Caki2 (cell line): Measurements from ENCODE around the gene GPRC6A. TPM values are rescaled to one million over a fixed set of nuclear protein-coding genes. Genes with fewer than 3 reads are reported as not detected.

Experiments used
- DNase-seq: peaks from one replicate; pipeline ENCODE4 v3.0.0-alpha.2; 2015; ENCODE audit warnings: low read depth
- in situ Hi-C: cut with HindIII; loops from 2 replicates; pipeline ENCODE4 v1.10.0; 2016; ENCODE audit warnings: low sequenced_read_pairs, low pct_unique_long_range_greater_than_20kb, mixed read lengths
- total RNA-seq: library from RNA; depleted of rRNA; stranded (reverse); fragments of >200 nt; shearing (Covaris generic); gene quantifications from 2 replicates; pipeline ENCODE4 v1.2.3, GENCODE V29; 2014; ENCODE audit warnings: low replicate concordance

GPRC6A gene
- total RNA-seq, 1 experiment from 2014 or later = not detected

- no peak for DNase-seq
- in situ Hi-C loops = no loop called here
Observed at GRCh38 chr6:116799945-116800344, 28.9 kb downstream of the GPRC6A start.

GRCh38 chr6:116797585-116797984 lies 31.3 kb downstream of the GPRC6A start:
- in situ Hi-C loops = no loop called here
- DNase-seq = no peak

- no peak for DNase-seq
- in situ Hi-C loops = no loop called here
Observed at GRCh38 chr6:116793224-116793623, 35.7 kb downstream of the GPRC6A start.

GRCh38 chr6:116783852-116784251 lies 45.0 kb downstream of the GPRC6A start:
- DNase-seq = no peak
- in situ Hi-C loops = no loop called here

- in situ Hi-C loops = no loop called here
- DNase-seq = peak; percentile 17
Observed at GRCh38 chr6:116779573-116780164, 49.2 kb downstream of the GPRC6A start.

GRCh38 chr6:116773886-116774285 lies 55.0 kb downstream of the GPRC6A start:
- no peak for DNase-seq
- in situ Hi-C loops = loop anchor here (25.0 kb wide), 1 partner anchor 88 kb away; no protein-coding TSS in a partner anchor

GRCh38 chr6:116772450-116772849 lies 56.4 kb downstream of the GPRC6A start:
- DNase-seq = no peak
- in situ Hi-C loops = loop anchor here (25.0 kb wide), 1 partner anchor 90 kb away; no protein-coding TSS in a partner anchor

GRCh38 chr6:116767715-116768114 lies 61.2 kb downstream of the GPRC6A start:
- no peak for DNase-seq
- in situ Hi-C loops = loop anchor here (25.0 kb wide), 1 partner anchor 95 kb away; no protein-coding TSS in a partner anchor

GRCh38 chr6:116766506-116767176 lies 62.2 kb downstream of the GPRC6A start:
- in situ Hi-C loops = loop anchor here (25.0 kb wide), 1 partner anchor 96 kb away; no protein-coding TSS in a partner anchor
- no peak for DNase-seq

GRCh38 chr6:116764961-116765841 lies 63.7 kb downstream of the GPRC6A start, which contains the start of gene FAM162B:
Gene FAM162B (minus strand): TSS chr6:116765719. CDS start chr6:116765576, 143 bp downstream.
- in situ Hi-C loops = loop anchor here (25.0 kb wide), 1 partner anchor 97 kb away; no protein-coding TSS in a partner anchor
- DNase-seq = no peak

GRCh38 chr6:116764629-116764960 lies 64.3 kb downstream of the GPRC6A start:
- DNase-seq = no peak

GRCh38 chr6:116763906-116764628 lies 64.8 kb downstream of the GPRC6A start:
- DNase-seq = no peak
- in situ Hi-C loops = loop anchor here (25.0 kb wide), 1 partner anchor 98 kb away; no protein-coding TSS in a partner anchor

More at GRCh38 chr6:116764629-116764960, 64.3 kb downstream of the GPRC6A start:
- in situ Hi-C loops = loop anchor here (25.0 kb wide), 1 partner anchor 98 kb away; no protein-coding TSS in a partner anchor

- in situ Hi-C loops = loop anchor here (25.0 kb wide), 1 partner anchor 99 kb away; no protein-coding TSS in a partner anchor
- DNase-seq = no peak
Observed at GRCh38 chr6:116763048-116763447, 65.8 kb downstream of the GPRC6A start.

GRCh38 chr6:116762235-116762634 lies 66.6 kb downstream of the GPRC6A start:
- DNase-seq = no peak
- in situ Hi-C loops = loop anchor here (25.0 kb wide), 1 partner anchor 100 kb away; no protein-coding TSS in a partner anchor

- no peak for DNase-seq
- in situ Hi-C loops = loop anchor here (25.0 kb wide), 1 partner anchor 101 kb away; no protein-coding TSS in a partner anchor
Observed at GRCh38 chr6:116761779-116762178, 67.1 kb downstream of the GPRC6A start.

GRCh38 chr6:116745176-116745575 lies 83.7 kb downstream of the GPRC6A start:
- in situ Hi-C loops = no loop called here
- DNase-seq = no peak
